SKM-1 (cell line): ENCODE measurements around the gene CDC5L.
"Not testable (repeated sequence)": the region's sequence is repeated elsewhere in the genome, so short reads cannot be mapped to it uniquely, and the experiment has no call there.

Source experiments
- DNase-seq: peaks from one replicate; lab custom pipeline; 2025; ENCODE audit not compliant: unreplicated experiment; lab: John Stamatoyannopoulos, UW

CDC5L gene

DNA sequence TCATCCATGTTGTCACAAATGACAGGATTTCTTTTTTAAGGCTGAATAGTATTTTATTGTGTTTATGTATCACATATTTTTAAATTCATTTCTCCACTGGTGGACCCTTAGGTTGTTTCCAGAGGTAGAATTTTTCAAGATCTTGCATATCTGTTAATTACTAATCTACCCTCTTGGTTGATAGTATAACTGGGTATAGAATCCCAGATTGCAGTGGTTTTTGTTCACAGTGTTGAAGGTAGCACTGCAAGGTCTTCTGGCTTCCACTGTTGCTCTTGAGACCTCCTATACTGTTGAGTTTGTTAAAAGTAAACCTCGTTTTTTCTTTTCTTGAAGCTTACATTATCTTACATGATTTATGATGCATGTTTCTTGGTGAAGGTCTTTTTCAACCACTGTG lies 22.9 kb downstream of the CDC5L start:
- DNase-seq = no peak

DNA sequence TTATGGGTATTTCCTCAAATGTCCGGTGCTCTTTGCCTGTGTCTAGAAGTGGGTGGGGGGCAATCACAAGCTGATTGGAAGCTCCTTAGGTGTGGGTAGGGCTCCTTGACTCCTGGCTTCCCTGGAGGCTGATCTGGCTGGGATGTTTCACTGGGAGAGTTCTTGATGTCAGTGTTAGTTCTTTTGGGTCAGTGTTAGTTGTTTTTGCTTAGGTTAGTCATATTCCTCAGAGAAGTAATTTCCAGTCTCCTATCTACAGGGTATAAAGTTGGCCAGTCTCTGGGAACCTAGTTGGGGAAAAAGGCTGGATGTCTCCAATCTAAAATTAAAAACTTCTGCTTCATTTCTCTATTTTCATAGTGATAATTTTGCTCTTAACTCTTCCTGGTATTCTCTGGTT lies 23.6 kb downstream of the CDC5L start:
- no peak for DNase-seq

DNA sequence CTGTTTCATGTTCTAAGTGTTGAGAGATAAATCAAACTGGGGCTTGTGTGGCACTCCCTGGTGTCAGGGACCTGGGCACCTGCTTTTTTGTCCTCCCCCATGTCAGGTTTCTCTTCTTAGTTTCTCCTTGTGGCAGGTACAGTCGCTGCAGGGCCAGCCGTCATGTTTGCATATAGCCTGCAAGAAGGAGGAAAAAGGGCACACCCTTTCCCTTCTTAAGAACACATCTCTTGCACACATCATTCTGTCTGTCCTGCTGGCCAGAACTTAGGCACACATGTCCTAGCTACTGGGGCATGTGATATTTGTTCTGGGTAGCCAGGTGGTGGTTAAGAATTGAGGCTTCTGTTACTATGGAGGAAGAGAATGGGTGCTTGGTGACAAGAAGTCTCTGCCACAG lies 27.9 kb downstream of the CDC5L start:
- no peak for DNase-seq

DNA sequence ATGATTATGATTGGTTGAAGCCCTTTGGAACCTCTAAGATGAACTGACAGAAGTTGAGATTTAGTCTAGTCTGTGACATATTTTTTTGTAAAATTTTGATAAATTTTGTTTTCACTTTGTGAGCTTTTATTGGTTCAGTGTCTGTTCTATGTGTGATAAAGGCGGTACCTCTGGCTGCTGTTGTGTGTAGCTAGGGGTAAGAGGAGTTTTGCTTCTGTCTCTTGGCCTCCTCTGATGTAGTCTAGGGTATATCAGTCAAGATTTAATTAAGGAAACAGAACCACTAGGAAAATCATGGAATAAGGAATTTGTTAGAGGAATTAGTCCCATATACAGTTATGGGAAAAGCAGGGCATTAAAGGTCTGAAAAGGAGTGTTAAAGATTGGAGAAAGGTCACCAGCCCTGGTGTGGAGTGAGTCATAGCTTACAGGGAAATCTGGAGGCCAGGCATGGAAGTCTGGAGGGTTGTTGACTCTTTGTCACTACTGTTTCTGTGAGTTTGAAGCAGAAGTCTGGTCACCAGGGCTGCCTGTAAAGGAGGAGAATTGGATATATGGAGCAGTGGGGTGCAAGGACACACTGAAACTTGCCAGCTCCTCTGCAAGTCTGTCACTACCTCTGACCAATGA lies 28.5 kb downstream of the CDC5L start:
- no peak for DNase-seq

DNA sequence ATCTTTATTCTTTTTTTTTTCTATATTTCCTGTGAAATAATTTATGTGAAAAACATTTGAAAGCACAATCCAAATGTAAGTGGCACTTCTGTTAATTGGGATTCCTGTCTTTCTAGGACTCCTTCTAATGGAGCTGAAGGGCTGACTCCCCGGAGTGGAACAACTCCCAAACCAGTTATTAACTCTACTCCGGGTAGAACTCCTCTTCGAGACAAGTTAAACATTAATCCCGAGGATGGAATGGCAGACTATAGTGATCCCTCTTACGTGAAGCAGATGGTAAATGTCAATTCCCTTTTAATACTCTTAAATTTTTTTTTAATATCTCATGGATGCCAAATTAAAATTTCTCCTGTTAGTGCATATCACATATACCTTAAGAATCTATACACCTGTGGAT lies 35.0 kb downstream of the CDC5L start:
- no peak for DNase-seq

DNA sequence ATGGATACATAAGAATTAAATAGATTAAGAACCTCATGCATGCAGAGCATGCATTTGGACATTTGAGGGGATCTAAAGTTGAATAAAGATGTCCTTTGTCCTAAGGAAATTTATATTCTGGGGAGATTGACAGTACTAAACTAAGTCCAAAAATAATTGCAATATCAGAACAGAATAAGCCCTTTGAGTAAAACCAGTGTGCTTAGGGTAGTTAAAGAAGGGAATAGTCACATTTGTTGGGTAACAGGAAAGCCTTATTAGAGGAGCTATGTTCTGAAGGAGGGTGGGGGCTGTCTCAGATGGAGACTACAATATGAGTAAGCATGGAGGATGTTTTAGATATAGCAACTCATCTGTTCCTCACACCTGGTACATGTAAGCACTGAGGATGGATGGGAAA lies 35.8 kb downstream of the CDC5L start:
- DNase-seq = no peak

DNA sequence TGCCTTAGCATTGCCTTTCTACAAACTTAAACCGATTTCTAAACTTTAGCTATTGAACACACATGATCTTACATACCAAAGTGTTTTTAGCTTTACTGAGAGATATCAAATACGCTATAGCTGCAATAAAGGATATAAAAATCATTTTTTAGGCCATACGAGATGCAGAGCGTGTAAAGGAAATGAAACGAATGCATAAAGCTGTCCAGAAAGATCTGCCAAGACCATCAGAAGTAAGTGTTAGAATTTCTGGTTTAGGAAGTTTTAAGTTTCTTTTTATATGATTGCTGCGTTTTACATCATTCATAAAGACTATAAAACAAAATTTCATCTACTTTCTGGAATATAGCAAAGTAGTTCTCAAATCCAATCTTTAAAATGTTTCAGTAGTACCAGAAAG lies 38.4 kb downstream of the CDC5L start:
- no peak for DNase-seq

DNA sequence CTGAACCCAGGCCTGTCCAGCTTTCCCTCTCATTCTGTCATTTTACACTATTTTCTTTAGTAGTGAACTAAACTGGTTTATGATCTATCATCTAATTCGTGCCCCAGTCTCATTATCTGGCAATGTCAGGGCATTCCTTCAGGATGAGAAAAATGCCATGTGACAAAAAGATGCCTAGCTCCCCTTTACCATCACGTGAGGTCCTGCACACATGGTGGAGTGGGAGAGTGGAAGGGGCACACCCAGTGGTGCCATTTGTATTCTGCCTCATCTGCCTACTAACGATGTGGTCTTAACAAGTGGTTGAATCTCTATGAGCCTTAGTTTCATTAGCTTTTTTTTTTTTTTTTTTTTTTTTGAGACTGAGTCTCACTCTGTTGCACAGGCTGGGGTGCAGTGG lies 41.2 kb downstream of the CDC5L start:
- no peak for DNase-seq

DNA sequence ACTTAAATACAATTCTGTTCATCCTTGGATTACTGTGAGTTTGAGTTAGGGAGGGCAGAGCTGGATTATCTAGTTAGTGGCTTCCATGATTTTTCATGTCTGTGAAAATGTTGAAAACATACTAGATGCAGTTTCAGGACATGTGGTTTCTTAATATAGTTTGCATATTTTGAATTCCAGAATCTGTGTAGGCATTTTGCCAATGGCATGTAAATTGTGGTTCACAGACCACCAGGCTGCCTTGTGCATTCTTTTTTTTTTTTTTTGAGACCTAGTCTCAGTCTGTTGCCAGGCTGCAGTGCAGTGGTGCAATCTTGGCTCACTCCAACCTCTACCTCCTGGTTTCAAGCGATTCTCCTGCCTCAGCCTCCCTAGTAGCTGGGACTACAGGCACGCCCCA lies 42.8 kb downstream of the CDC5L start:
- no peak for DNase-seq

DNA sequence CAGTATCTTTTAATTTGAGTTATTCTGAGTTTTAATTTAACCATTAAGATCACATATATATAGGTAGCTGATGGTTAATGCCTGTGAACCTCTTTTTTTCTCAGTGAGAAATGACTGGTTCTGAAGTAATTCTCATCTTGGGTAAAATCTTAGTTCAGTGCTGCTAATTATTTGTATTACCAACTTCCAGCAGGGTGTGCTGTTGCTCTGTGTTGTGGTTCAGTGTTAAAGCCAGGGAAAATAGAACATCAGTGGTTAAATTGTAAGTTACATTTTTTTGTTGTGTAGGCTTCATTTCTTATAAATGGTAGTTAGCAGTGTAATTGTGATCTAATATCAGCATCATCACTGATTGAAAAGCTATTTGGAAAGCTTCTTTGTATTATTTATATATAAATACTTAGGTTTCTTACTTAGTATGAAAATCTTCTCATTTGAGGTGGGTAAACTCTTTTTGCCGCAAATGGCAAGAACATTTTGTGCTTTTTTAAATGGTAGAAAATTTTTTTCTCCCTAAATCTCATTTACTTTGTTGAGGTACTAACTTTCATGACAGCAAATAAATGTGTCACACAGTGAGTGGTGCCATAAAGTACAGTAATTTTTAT lies 43.7 kb downstream of the CDC5L start:
- DNase-seq = peak; percentile 26

DNA sequence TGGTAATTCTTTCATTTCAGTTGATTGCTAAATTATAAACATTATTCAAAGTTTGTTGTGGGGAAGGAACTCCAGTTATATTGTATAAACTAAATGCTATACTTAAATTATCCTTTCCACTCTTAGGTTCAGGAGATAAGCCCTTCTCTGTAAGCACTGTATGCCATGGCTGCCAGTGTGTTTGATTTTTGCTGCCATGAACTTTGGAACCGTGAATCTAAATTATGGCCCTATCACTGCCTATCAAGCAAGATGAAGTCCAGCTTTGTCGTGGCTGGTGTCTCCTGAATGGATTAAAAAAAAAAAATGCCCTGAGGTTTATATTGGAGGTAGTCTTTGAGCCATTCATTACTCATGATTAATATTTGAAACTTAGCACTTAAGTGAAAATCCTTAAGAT lies 44.7 kb downstream of the CDC5L start:
- DNase-seq = no peak

DNA sequence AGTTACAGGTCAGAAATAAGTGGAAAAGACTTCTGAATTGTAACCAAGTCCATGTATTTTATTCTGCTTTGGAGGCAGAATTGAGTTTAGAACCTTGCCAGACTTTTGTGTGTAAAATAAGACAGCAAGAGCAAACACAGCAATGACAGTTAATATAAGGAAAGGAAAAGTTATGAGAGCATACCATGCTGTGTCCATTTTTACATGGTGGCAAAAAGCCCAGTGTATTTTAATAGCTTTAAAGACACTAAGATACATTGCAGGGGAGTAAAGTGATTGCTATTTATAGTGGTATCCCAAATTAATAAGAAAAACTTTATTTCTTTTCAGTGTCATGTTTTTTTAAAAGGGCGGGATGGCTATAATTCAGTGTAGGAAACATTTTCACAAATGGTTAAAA lies 45.2 kb downstream of the CDC5L start:
- no peak for DNase-seq

DNA sequence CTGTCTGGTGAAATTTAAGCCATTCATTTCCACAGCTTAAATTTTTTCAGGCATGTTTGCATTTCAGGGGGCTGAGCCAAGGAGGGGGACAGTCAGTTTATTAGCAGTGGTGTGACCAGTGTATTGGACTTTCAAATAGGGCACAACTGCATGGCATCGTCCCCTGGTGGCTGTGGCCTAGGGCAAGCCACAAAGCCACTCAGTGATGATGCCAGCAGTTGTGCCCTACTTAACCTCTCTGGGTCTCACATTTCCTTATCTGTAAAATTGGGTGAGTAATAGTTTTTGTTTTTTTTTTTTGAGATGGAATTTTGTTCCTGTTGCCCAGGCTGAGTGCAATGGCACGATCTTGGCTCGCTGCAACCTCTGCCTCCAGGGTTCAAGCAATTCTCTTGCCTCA lies 48.0 kb downstream of the CDC5L start:
- DNase-seq = no peak

DNA sequence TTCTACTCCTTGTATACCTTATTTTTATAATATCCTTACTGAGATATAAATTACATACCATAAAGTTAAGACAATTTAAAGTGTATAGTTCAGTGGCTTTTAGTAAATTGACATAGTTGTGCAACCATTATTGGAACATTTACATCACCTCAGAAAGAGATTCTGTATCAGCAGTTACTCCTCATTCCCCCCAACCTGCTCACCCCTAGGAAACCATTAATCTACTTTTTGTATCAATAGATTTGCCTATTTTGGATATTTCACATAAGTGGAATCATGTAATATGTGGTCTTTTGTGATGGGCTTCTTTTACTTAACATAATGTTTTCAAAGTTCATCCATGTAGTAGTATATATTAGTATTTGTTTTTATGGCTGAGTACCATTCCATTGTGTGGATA lies 51.3 kb downstream of the CDC5L start:
- DNase-seq = no peak

DNA sequence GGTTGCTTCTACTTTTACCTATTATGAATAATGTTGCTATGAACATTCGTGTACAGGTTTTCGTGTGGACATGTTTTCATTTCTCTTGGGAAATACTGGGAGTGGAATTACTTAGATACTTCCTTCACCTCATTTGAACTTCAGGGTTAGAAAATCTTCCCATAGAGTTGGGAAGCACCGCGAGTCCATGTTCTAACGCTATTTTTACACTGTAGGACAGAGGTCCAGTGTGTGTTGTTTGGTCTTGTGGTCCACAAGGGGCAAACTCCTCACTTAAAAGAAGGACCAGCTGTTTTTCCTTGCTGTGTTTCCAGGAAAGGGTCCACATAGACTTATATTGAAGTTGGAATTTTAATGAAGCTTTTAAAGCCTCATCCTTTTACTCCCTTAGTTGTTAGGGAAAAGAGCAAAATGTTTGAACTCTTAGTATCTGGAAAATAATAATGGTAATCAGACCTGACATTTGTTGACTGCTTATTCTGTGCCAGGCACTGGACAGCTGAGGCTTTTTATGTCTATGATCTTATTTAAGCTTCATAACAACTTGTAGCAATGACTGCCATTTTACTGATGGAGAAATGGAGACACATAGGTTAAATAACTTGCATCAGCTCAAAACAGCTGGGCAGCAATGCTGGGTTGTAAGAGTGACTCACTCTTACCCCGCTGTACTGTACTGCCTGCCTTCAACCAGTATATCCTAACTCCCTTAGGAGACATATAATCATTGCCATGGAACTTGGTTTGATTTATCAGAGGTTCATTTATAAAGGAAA lies 52.0 kb downstream of the CDC5L start:
- DNase-seq = no peak

DNA sequence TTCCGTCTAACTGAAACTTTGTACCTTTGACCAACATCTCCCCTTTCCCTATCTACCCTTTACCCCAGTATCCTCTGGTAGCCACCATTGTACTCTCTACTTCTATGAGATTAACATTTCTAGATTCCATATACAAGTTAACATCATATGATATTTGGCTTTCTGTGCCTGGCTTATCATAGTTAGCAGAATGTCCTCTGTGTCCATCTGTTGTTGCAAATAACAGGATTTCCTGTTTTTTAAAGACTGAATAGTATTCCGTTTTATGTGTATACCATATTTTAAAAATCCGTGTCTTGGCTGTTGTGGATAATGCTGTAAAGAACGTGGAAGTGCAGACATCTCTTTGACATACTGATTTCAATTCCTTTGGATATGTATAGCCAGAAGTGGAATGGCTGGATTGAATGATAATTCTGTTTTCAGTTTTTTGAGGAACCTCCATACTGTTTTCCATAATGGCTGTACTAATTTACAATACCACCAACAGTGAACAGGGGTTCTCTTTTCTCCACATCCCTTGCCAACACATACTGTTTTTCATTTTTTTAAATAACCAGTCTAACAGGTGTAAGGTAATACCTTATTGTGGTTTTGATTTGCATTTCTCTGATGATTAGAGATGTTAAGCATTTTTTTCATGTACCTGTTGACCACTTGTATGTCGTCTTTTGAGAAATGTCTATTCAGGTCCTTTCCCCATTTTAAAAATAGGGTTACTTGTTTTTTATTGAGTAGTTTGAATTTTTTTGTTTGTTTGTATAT lies 53.8 kb downstream of the CDC5L start:
- no peak for DNase-seq

DNA sequence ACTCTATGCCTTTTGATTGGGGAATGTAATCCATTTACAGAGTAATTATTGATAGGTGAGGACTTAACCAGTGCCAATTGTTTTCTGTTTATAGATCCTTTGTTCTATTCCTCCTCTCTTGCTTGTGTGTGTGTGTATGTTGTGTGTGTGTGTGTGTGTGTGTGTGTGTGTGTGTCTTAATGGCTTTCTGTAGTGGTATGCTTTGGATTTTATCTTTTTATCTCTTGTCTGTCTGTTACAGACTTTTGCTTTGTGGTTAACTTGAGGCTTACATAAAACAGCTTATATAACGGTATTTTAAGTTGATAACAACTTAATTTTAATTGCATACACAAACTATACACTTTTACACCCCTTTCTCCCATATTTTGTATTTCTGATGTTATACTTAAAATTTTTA lies 54.7 kb downstream of the CDC5L start:
- DNase-seq = no peak

DNA sequence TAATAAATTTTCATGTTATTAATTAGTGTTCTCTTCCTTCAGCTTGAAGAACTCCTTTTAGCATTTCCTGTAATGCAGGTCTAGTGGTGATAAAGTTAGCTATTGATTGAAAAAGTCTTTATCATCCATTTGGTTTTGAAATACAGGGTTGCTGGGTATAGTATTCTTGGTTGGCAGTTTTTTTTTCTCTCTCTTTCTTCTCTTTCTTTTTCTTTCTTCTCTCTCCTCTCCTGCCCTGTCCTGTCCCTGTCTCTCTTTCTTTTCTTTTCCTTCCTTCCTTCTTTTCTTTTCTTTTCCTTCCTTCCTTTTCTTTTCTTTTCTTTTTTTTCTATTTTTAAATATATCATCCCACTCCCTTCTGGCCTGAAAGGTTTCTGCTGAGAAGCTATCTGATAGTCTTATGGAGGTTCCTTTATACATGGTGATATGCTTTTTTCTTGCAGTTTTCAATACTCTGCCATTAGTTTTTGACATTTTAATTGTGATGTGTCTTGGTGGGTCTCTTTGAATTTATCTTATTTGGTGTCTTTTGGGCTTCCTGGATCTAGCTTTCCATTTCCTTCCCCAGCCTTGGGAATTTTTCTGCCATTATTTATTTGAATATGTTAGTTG lies 55.4 kb downstream of the CDC5L start:
- DNase-seq = no peak

DNA sequence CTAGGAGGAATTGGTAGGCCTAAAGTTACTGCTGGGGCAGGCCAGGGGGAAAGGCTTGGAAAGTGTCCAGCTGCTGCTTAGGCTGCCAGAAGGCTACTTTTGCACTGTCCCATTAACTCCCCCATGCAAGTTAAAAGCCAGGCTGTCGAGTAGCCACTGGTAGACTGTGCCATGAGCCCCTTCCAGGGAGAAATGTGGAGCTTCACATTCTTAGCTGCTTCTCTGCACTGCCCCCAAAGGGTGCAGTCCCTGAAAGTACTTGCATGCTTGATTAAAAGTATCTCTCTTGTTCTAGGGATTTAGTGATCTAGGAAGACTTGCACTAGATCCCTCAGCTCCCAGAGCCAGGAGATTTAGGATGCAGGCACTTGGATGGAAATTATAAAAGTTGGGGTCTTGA lies 57.3 kb downstream of the CDC5L start:
- DNase-seq = no peak

DNA sequence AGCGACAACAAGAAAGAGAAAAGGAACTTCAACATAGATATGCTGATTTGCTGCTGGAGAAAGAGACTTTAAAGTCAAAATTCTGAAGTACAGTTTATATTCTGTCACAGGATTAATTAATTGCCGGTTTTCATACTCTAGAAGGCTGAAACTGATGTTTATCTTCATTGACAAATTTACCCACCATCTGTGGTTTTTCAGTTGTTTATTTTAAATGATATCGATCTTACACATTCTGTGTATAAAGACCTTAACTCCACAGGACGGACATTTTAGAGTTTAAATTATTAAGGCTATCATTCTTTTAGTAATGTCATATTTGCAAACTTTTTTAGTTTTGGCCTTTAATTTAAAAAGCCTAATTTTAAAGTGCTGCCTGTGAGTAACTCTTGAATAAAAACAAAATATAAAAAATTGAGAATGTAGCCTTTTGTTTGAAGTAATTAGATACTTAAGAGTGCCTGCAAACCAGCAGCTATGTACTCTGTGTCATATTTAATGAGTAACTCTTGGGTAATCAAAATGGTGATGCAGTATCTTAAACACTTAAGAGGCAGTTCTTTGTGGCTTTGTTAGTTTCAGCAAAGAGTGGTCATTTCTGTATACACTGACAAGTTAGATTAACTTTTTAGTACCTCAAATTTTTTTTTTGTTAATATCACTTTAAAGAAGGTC lies 59.3 kb downstream of the CDC5L start:
- DNase-seq = no peak

DNA sequence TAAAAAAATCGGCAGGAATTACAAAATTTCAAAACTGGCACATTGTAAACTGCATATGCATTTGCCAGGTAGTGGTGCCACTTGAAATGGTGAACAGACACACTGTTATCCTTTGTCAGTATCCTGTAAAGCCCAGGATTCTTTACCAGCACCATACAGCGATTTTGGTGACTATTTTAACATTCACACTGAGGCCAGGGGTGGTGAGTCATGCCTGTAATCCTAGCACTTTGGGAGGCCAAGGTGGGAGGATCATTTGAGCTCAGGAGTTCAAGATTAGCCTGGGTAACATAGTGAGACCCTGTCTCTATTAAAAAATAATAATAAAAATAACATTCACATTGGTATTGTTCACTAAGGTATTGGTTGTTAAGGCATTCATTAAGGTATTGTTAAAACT lies 61.7 kb downstream of the CDC5L start:
- DNase-seq = not testable (repeated sequence)
